Muscle layer of colon (tissue), 2 donors: ENCODE measurements around the gene CCNG2.

Experiments used
- H3K27ac ChIP-seq: one replicate; pipeline ENCODE4 v1.7.0; 2013; ENCODE audit warnings: low read depth, mild to moderate bottlenecking, low read length, moderate library complexity
- H3K27me3 ChIP-seq, 2 donors: one replicate each; pipeline ENCODE4 v1.7.0; 2013; ENCODE audit warnings: low read length in 2 of 2, mild to moderate bottlenecking in 2 of 2; ENCODE audit not compliant: insufficient read depth in 2 of 2, control insufficient read depth in 1 of 2
- H3K36me3 ChIP-seq: one replicate; pipeline ENCODE4 v1.7.0; 2013; ENCODE audit warnings: mild to moderate bottlenecking, low read length; ENCODE audit not compliant: insufficient read depth
- H3K4me1 ChIP-seq: one replicate; pipeline ENCODE4 v1.7.0; 2013; ENCODE audit warnings: mild to moderate bottlenecking, low read length; ENCODE audit not compliant: insufficient read depth
- H3K4me3 ChIP-seq, 2 donors: one replicate each; pipeline ENCODE4 v1.7.0; 2013; ENCODE audit warnings: low read length in 2 of 2, low read depth in 1 of 2, mild to moderate bottlenecking in 1 of 2, moderate library complexity in 1 of 2
- H3K9ac ChIP-seq: one replicate; pipeline ENCODE4 v1.7.0; 2013; ENCODE audit warnings: low read length
- H3K9me3 ChIP-seq: one replicate; pipeline ENCODE4 v1.7.0; 2013; ENCODE audit warnings: mild to moderate bottlenecking, low read length
- donor health status: abdominal sarcoma.
- donor health status: Adenocarcinoma of cecum.

The CCNG2 gene

GRCh38 chr4:77149789-77150188 is 7.2 kb upstream of the CCNG2 start:
- Histone ChIP-seq H3K9ac (no peak overlapping the region), H3K4me3 (no peak overlapping the region), H3K9me3 (no peaks in the 10 kb centered on the region), H3K27me3 (no peaks in the 10 kb centered on the region), H3K27ac (no peak overlapping the region), H3K4me1 (no peaks in the 10 kb centered on the region), H3K36me3 (no peaks in the 10 kb centered on the region)

- Histone ChIP-seq H3K27me3 (no peaks in the 10 kb centered on the region), H3K4me3 (no peak overlapping the region), H3K36me3 (no peaks in the 10 kb centered on the region), H3K9ac (no peak overlapping the region), H3K27ac (no peak overlapping the region), H3K4me1 (peaks cover 4% of the 10 kb centered on the region), H3K9me3 (no peaks in the 10 kb centered on the region)
Observed at GRCh38 chr4:77151241-77151640, 5.8 kb upstream of the CCNG2 start.

- Histone ChIP-seq H3K9me3 (no peaks in the 10 kb centered on the region), H3K36me3 (no peaks in the 10 kb centered on the region), H3K9ac (no peak overlapping the region), H3K27ac (no peak overlapping the region), H3K4me1 (peaks cover 5% of the 10 kb centered on the region), H3K27me3 (no peaks in the 10 kb centered on the region), H3K4me3 (no peak overlapping the region)
Observed at GRCh38 chr4:77152421-77152820, 4.6 kb upstream of the CCNG2 start.

GRCh38 chr4:77153006-77153405 is 4.0 kb upstream of the CCNG2 start:
- H3K9me3 ChIP-seq, result no peaks in the 10 kb centered on the region
- peaks cover 5% of the 10 kb centered on the region for H3K4me1 ChIP-seq
- no peak overlapping the region for H3K9ac ChIP-seq
- no peaks in the 10 kb centered on the region for H3K36me3 ChIP-seq
- H3K27ac ChIP-seq, result no peak overlapping the region
- H3K27me3 ChIP-seq, result no peaks in the 10 kb centered on the region
- no peak overlapping the region for H3K4me3 ChIP-seq

GRCh38 chr4:77154065-77154464 is 2.9 kb upstream of the CCNG2 start:
- Histone ChIP-seq H3K9ac (no peak overlapping the region), H3K4me1 (peaks cover 13% of the 10 kb centered on the region), H3K27me3 (no peaks in the 10 kb centered on the region), H3K4me3 (no peak overlapping the region), H3K9me3 (no peaks in the 10 kb centered on the region), H3K36me3 (no peaks in the 10 kb centered on the region), H3K27ac (no peak overlapping the region)

GRCh38 chr4:77154761-77155499 is 2.1 kb upstream of the CCNG2 start:
- Histone ChIP-seq H3K4me1 (peaks cover 13% of the 10 kb centered on the region), H3K27me3 (no peaks in the 10 kb centered on the region), H3K27ac (no peak overlapping the region), H3K36me3 (peaks cover 4% of the 10 kb centered on the region), H3K4me3 (no peak overlapping the region), H3K9ac (no peak overlapping the region), H3K9me3 (no peaks in the 10 kb centered on the region)

GRCh38 chr4:77155631-77156452 is 1.2 kb upstream of the CCNG2 start:
- Histone ChIP-seq H3K9me3 (no peaks in the 10 kb centered on the region), H3K36me3 (peaks cover 4% of the 10 kb centered on the region), H3K9ac (no peak overlapping the region), H3K27me3 (no peaks in the 10 kb centered on the region), H3K27ac (peak overlapping the region; percentile 93), H3K4me3 (peak overlapping the region; percentile 97 to 98), H3K4me1 (peaks cover 13% of the 10 kb centered on the region)

GRCh38 chr4:77156533-77156911 is 485 bp upstream of the CCNG2 start:
- Histone ChIP-seq H3K27ac (peak overlapping the region; percentile 93), H3K36me3 (peaks cover 4% of the 10 kb centered on the region), H3K9ac (no peak overlapping the region), H3K4me3 (peak overlapping the region; percentile 97 to 98), H3K4me1 (peaks cover 13% of the 10 kb centered on the region), H3K9me3 (no peaks in the 10 kb centered on the region), H3K27me3 (no peaks in the 10 kb centered on the region)

GRCh38 chr4:77157859-77158486 is 966 bp downstream of the CCNG2 start:
- Histone ChIP-seq H3K9ac (peak overlapping the region; percentile 45), H3K27me3 (no peaks in the 10 kb centered on the region), H3K4me3 (peak overlapping the region; percentile 97 to 98), H3K27ac (peak overlapping the region; percentile 93), H3K9me3 (no peaks in the 10 kb centered on the region), H3K4me1 (peaks cover 13% of the 10 kb centered on the region), H3K36me3 (peaks cover 18% of the 10 kb centered on the region)

GRCh38 chr4:77158487-77158861 is 1.5 kb downstream of the CCNG2 start:
- H3K36me3 ChIP-seq, result peaks cover 22% of the 10 kb centered on the region
- peak overlapping the region; percentile 93 for H3K27ac ChIP-seq
- peak overlapping the region; percentile 97 to 98 for H3K4me3 ChIP-seq
- no peaks in the 10 kb centered on the region for H3K27me3 ChIP-seq
- H3K9me3 ChIP-seq, result no peaks in the 10 kb centered on the region
- H3K4me1 ChIP-seq, result peaks cover 13% of the 10 kb centered on the region
- no peak overlapping the region for H3K9ac ChIP-seq

- Histone ChIP-seq H3K9me3 (no peaks in the 10 kb centered on the region), H3K4me1 (peaks cover 13% of the 10 kb centered on the region), H3K36me3 (peaks cover 34% of the 10 kb centered on the region), H3K4me3 (no peak overlapping the region), H3K27me3 (no peaks in the 10 kb centered on the region), H3K9ac (no peak overlapping the region), H3K27ac (no peak overlapping the region)
Observed at GRCh38 chr4:77159806-77160205, 2.8 kb downstream of the CCNG2 start.
